GF-D8 (cell line): ENCODE measurements around the gene RIC8A.
"Not testable (repeated sequence)": the region's sequence is repeated elsewhere in the genome, so short reads cannot be mapped to it uniquely, and the experiment has no call there.

Source experiments
- DNase-seq: peaks from one replicate; lab custom pipeline; 2025; lab: John Stamatoyannopoulos, UW

Gene RIC8A

DNA sequence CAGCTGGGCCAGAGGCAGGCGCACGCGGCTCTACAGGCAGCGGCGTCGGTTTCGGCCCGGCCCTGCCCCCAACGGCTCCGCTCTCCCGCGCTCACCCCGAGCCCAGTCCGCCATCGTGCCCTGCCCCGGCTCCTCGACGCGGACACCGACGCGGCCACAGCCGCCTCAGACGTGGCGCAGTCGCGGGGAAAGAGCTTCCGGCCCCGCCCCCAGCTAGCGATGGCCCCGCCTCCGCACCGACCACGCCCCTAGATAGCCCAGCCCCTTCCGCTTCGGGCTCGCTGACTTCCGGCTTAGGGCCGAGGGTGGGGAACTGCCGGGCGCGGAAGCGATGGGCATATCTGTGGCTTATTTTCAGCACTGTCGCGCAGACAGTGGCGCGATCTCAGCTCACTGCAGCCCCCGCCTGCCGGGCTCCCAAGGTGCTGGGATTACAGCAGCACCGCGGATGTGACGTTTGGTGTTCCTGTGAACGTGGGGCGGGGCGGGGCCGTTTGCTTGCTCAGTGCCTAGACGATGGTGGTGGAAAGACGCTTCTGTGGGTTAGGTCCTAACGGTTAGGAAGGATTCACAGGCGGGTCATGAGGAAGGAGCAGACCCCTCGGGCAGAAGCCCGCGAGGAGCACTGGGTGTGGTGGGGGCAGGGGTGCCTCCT lies at the start of gene RIC8A, which contains the start of gene BET1L:
Gene RIC8A, plus strand, starts transcription at position 501 of the 655 bp plus-strand sequence. CDS start 1,147 bp downstream, outside the sequence.
Gene BET1L, minus strand, starts transcription at position 192 of the 655 bp plus-strand sequence. Its CDS starts 78 bp downstream, at position 114.
- peak; percentile 85 for DNase-seq

DNA sequence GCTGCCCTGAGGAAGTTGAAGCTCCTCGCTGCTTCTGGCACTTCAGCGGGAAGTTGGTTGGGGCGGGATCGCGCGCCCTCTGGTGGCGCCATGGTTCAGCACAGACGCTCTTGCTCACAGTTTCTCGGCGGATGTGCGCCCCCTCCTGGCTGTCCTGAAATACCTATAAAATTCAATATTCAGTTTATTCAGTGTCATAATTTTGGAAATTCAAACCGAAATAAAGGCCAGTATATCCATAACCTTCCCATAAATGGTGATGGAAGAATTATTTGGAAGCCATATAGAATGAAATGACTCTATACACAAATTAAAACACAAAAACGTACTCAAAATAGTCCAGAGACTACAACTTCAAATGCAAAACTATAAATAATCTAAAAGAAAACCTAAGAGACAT lies 27.3 kb upstream of the RIC8A start:
- DNase-seq = not testable (repeated sequence)

DNA sequence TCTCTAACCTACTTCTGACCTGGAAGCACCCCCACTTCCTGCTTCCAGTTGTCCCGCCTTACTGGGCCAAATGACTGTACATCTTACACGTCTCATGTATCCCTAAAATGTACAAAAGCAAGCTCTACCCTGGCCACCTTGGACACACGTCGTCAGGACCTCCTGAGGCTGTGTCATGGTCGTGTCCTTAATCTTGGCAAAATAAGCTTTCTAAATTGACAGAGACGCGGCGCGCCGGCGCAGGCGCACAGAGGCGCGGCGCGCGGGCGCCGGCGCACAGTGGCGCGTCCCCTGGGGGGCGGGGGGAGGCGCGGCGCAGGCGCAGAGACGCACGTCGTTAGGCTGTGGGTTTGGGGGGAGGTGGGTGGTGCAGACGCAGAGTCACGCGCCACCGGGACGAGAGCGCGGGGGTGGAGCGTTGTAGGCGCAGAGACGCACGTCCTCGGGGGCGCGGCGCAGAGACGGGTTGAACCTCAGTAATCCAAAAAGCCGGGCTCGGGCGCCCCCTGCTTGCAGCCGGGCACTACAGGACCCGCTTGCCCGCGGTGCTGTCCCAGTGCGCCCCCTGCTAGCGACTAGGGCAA lies 18.2 kb upstream of the RIC8A start:
- not testable (repeated sequence) for DNase-seq

DNA sequence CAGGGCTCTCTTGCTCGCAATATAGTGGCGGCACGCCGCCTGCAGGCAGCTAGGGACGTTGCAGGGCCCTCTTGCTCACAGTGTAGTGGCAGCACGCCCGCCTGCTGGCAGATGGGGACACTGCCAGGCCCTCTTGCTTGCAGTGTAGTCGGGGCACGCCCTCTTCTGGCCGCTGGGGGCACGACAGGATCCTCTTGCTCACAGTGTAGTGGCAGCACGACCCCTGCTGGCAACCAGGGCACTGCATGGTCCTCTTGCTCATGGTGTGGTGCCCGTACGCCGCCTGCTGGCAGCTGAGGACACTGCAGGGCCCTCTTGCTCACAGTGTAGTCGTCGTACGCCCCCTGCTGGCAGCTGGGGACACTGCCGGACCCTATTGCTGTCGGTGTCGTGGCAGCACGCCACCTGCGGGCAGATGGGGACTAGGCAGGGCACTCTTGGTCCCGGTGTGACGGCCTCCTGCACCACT lies 17.6 kb upstream of the RIC8A start:
- not testable (repeated sequence) for DNase-seq

DNA sequence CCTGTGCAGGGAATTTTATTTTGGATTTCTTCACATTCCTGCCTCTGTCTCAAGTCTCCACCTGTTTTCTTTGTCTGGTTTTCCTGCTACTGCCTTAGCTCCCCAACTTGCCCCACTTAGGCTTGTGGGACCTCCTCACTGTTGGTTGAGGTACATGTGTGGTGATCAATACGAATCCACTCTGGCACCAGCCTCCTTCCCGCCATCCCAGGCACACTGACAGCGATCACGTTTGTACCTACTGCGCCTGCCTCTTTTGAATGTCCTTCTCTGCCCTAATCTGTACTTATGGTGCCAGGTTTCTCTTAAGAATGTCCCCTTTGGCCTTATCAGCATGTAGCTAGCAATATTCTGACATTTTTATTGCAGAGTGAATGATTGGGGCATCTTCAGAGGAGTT lies 17.0 kb upstream of the RIC8A start:
- DNase-seq = not testable (repeated sequence)

DNA sequence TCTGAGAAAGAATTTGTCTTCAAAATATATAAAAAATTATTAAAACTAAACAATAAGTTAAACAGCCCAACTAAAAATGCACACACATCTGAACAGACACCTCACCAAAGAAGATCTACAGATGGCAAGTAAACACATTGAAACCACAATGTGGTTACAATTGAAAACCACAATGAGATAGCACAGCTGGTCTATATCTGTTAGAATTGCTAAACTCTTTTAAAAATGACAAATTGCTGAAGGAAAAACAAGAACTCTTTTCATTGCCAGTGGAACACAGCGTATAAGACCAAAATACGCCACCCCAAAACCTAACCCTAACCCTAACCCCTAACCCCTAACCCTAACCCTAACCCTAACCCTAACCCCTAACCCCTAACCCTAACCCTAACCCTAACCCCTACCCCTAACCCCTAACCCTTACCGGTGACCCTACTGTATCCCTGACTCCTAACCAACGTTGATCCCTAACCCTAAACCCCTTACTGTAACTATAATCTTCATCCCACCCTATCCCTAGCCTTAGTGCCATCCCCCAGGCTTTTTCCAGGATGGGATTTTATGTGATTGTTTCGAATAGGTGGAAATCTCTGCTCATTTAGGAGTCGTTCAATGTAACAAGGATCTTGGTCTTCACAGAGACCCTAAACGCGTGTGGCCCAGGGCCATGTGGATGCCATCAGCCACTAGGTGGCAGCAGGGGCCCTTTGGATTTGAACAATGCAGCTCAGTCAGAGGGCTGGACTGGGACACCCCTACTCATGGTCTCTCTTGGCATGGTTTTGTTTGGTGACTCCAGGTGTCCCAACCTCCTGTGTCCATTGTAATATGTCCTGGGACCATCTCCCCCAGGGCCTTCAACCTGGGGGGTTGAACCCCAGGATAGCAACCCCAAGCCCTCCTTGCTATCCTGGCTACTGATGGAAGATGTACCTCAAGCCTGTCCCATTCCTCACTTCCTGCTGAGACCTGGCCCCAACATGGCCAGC lies 15.7 kb upstream of the RIC8A start:
- DNase-seq = not testable (repeated sequence)

DNA sequence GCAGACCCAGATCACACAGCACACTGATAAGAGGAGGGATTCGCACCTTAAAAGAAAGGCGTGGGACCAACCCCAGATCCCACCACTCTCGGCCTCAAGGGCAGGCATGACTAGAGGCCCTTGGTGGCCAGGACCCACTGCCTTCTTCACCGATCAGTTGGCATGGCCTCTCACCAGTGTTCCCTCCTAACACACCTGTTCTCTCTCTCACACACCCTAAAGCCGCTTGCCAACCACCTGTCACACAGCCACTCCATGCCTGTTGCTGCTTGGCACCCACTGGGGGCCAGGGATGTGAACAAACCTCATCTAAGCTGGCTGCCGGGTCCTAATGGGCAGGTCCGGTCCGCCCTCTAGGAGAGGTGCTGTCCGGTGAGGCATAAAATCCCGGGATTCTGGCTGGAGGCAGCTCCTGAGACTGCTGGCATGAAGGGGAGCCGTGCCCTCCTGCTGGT lies 14.8 kb upstream of the RIC8A start, which contains the start of gene SCGB1C1:
Gene SCGB1C1, plus strand, starts transcription at position 405 of the 455 bp plus-strand sequence. Its CDS starts 22 bp downstream, at position 427.
- not testable (repeated sequence) for DNase-seq

DNA sequence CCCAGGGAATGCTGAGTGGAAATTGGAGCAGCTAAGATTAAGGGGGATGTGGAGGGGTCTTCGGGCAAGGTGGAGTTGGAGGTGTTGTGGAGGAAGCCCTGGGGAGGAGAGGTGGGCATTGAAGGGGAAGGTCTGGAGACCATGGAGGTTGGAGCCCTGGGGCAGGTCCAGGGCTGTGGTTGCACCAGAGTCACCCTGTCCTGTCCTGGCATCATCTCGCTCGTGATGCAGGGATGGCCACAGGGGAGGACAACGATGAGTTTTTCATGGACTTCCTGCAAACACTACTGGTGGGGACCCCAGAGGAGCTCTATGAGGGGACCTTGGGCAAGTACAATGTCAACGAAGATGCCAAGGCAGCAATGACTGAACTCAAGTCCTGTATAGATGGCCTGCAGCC lies 14.0 kb upstream of the RIC8A start:
- not testable (repeated sequence) for DNase-seq

DNA sequence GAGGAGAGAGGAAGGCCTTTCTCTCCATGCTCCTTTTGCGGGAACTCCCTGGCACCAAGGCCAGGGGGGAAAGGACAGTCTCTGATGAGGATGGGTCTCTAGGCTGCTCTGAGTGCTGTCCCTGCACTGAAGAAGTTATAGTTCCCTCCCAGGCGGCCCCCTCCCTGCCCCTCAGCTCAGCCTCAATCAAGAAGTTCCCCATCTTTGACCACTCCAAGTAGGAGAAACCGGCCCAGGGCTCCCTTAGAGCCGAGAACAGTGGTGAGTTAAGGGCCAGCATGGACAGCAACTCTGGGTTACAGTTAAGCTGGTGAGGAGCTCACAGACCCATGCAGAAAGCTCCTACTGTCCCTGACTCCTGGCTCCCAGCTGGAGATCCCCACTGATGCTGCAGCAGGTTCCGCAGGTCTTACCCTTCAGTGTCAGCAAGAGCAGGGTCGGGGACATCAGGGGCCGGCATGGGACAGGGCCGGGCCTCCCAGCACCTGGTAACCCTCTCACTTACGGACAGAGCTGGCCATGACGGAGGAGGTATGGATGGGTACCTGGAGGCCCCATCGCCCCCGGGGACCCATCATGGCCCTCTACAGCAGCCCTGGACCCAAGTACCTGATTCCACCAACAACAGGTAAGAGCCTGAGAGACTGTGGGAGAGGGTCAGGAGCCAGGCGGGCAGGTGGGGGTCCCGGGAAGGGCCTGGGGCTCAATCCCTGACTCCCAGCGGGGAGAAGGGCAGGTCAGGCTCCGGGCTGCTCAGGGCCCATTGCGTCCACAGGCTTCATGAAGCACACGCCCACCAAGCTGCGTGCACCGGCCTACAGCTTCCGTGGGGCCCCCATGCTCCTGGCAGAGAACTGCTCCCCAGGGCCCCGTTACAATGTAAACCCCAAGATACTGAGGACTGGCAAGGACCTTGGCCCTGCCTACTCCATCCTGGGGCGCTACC lies 10.4 kb upstream of the RIC8A start:
- no peak for DNase-seq

DNA sequence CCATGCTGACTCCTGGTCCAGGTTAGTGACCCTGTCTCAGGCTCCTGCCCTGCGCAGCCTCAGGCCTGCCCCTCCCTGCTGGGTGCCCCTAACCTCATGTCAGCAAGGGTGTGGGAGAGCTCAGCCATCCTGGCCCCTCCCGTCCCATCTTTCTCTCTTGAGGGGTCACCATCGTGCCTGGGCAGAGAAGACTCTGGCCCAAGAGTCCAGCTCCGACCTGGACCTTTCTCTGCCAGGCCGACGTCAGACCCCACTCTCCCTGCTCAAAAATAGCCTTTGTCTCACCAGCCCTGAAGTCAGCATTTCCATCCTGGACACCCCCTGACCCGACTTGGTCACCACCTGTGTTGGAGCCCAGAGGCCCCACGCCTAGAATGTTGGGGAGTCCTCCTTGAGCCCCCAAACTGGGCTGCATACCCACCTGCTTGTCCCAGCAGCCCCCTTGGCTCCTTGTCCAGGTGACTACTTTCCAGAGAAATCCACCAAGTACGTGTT lies 9.7 kb upstream of the RIC8A start:
- no peak for DNase-seq

DNA sequence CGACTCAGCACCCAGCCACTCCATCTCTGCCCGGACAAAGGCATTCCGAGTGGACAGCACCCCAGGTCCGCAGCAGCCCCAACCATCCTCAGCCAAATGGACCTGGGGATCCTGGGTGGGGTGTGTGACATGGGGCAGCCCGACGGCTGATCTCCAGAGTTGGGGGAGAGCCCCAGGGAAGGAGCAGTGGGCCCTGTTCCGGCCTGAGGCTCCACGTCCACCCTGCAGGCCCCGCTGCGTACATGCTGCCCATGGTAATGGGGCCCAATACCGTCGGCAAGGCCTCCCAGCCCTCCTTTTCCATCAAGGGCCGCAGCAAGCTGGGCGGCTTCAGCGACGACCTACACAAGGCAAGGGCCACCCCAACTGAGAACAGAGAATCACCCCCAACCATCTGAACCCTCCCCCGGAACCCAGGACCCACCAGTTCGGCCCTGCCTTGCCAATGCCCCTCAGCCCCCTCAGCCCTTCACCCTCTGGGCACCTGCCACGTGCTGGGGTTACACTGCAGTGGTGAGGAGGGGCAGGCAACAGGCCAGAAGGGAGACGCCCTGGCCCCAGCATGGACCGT lies 9.2 kb upstream of the RIC8A start:
- DNase-seq = no peak

DNA sequence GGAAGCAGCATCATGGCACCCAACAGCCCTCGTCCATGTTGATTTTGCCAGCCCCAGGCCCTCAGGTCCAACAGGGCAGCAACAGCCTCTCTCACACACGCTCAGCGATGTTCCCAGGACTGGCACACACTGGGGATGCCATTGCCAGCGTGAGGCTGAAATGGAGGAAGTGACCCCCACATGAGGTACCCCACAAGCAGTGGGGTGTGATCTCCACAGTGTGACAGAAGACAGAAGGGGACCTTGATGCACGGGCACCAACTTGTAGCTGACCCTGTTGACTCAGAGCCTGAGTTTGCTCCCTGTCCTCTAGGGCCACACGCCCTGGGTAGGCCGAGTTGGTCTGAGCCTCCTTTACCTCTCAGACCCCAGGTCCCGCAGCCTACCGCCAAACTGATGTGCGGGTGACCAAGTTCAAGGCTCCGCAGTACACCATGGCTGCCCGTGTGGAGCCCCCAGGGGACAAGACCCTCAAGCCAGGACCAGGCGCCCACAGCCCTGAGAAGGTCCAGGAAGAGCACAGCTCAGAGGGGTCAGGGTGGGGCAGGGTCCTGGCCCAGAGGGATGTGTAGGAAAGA lies 8.4 kb upstream of the RIC8A start:
- no peak for DNase-seq

DNA sequence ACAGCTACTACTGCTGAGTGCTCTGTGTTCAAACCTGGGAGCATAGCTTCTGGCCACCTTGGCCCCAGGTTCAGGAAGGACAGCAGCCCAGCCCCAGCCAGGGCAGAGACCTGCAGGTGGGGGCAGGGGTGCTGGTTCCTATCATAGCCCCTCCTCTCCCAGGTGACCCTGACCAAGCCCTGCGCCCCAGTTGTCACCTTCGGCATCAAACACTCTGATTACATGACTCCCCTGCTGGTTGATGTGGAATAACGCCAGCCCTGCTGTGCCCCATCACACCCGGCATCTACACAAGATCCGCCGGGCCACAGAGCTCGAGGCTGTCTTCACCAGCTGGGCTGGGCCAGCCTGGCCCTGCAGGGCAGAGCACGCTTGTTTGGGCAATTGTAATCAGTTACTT lies 7.7 kb upstream of the RIC8A start:
- DNase-seq = no peak

DNA sequence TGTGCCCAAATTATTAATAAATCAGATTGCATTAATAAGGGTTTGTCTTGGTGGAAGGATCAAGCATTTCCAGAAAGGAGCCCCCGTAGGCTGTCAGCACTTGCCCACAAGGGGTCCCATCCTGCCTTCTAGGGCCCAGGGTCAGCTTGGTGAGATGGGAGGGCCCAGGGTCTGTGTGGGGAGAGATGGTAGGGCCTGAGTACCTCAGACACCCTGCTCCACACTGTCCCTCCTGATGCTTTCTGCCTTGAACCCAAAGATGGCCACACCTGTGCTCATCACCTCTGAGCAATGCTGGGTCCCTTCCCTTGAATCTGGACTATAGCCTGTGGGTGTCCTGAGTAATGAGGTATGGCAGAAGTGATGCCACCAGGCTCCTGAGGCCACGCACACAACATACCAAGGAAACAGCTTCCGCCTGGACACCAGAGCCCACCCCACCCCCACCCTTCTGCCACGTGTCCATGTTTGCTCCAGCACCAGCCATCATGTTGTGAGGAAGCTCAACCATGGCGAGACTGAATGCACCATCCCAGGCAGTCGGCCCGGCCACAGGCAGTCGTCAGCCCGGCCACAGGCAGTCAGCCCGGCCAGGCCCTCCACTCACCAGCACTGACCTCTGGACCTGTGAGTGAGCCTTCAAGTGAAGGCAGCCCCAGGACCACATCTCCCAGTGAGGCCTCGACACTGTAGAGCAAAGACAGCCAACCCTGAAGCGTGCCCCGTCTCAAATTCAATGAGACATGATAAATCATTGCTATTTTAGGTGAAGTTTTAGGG lies 7.1 kb upstream of the RIC8A start:
- no peak for DNase-seq

DNA sequence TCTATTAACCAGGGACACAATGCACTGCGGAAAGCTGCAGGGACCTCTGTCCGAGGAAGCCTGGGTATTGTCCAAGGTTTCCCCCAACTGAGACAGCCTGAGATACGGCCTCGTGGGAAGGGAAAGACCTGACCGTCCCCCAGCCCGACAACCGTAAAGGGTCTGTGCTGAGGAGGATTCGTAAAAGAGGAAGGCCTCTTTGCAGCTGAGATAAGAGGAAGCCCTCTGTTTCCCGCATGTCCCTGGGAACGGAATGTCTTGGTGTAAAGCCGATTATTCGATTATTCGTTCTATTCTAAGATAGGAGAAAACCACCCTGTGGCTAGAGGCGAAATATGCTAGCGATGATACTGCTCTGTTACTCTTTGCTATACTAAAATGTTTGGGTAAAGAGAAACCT lies 5.5 kb upstream of the RIC8A start:
- peak; percentile 3 for DNase-seq

DNA sequence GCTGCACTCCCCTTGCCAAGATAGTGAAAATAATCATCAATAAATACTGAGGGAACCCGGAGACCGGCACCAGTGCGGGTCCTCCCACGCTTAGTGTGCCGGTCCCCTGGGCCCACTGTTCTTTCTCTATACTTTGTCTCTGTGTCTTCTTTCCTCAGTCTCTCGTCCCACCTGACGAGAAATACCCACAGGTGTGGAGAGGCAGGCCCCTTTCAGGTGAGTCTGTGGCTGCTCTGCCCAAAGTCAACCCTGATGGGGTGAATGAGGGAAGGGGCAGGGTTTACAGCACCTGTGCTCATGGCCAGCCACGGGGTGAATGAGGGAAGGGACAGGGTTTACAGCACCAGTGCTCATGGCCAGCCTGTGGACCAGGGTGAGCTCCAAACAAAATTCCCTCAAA lies 5.0 kb upstream of the RIC8A start:
- DNase-seq = no peak

DNA sequence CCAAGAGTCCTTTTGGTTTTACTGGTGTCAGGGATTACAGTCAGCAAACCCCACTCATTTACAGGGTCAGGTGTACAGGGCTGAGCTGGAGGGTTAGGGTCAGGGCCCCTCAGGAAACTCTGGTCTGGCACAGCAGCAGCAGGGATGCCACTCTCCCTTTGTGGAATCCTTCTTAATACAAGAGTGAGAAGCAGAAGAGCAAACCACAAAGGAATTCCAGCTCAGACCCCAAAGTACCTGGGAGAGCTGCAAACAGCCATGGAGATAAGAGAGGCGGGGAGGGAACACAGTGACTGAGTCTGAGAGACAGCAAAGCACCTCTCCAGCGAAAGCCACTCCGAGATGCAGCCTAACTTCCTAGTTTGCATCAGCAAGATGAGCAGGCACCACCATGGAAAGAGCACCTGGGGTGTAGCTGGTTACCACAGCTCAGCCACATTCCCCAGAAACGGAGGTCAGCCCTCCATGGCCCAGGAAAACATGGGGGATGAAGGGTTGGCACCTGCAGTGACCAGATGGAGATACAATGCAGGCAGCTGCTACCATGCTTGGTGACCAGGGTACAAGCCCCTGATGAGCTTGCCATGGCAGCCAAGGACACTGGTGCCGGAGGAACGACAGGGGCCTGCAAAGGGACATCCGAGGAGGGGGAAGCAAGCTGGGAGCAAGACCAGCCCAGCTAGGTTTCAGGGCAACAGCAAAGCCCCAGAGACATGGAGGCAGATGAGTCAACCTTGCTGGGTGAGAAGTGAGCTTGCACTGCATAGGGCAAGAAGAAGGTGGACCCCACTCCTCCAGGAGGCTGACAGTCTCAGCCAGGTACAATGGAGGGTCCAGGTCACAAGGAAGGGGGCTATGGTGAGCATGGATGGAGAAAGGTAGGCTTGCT lies 4.2 kb upstream of the RIC8A start:
- no peak for DNase-seq

DNA sequence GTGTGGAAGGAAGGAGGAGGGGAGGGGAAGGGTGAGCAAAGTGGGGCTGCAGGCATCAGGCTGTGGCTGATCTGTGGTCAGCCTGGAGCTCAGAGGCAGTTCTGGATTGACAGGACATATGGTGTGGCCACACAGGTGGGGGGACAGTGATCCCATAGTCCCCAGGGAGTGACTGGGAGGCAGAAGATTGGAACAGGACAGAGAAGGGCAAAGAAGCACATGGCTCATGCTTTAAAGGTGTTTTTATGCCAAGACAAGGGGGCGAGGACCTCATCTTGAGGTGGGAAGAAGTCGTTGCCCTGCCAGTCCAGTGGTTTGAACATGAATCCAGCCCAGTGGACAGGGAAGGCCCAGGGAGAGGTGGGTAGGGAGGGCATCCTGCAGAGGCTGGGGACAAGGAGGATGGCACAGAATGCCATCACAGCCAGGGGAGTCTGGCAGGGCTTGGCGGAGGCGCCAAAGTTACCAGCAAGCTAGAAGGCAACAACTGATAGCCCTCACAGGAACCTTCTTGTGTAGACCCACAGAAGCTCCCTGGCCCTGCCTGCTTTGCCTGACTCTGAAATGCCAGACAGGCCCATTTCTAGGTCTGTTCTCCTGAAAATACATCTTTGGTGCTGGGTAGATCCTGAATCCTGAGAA lies 3.4 kb upstream of the RIC8A start:
- DNase-seq = no peak
